ENCODE data around the gene PTPRF. TPM values are rescaled to one million over a fixed set of nuclear protein-coding genes. Genes with fewer than 3 reads are reported as not detected.
"Not testable (repeated sequence)": the region's sequence is repeated elsewhere in the genome, so short reads cannot be mapped to it uniquely, and the experiment has no call there.

PTPRF gene
- polyA plus RNA-seq (2013, experiment 1 of 2; ENCODE audit: insufficient read length), result 72.5 TPM
- 80.0 TPM for polyA plus RNA-seq (2013, experiment 2 of 2; ENCODE audit: insufficient read length)

GRCh38 chr1:43530483-43531106 is at the start of gene PTPRF:
Gene PTPRF, plus strand, starts transcription at chr1:43530883. Its CDS starts 14,193 bp downstream, at chr1:43545076.
- peak; percentile 63 for DNase-seq

- no peak for DNase-seq
These were observed 49.2 kb upstream of the PTPRF start for GRCh38 chr1:43481491-43481890.

GRCh38 chr1:43482215-43482614 is 48.5 kb upstream of the PTPRF start:
- DNase-seq, result no peak

GRCh38 chr1:43484367-43484766 is 46.3 kb upstream of the PTPRF start:
- peak; percentile 66 for DNase-seq

- no peak for DNase-seq
These were observed 42.5 kb upstream of the PTPRF start for GRCh38 chr1:43488165-43488564.

- no peak for DNase-seq
These were observed 39.6 kb upstream of the PTPRF start for GRCh38 chr1:43491061-43491460.

- peak; percentile 9 for DNase-seq
These were observed 37.9 kb upstream of the PTPRF start for GRCh38 chr1:43492826-43493225.

GRCh38 chr1:43493661-43494450 is 36.8 kb upstream of the PTPRF start:
- peak; percentile 42 for DNase-seq

GRCh38 chr1:43495204-43495603 is 35.5 kb upstream of the PTPRF start:
- no peak for DNase-seq

GRCh38 chr1:43499898-43500297 is 30.8 kb upstream of the PTPRF start:
- DNase-seq, result no peak

GRCh38 chr1:43501806-43502205 is 28.9 kb upstream of the PTPRF start:
- not testable (repeated sequence) for DNase-seq

GRCh38 chr1:43503534-43503933 is 27.1 kb upstream of the PTPRF start:
- no peak for DNase-seq

GRCh38 chr1:43505077-43505780 is 25.5 kb upstream of the PTPRF start:
- no peak for DNase-seq

GRCh38 chr1:43506233-43506632 is 24.4 kb upstream of the PTPRF start:
- DNase-seq, result no peak

GRCh38 chr1:43507296-43508295 is 23.1 kb upstream of the PTPRF start:
- DNase-seq, result no peak

GRCh38 chr1:43509007-43509739 is 21.5 kb upstream of the PTPRF start:
- DNase-seq, result no peak

- no peak for DNase-seq
These were observed 20.8 kb upstream of the PTPRF start for GRCh38 chr1:43509740-43510375.

- DNase-seq, result no peak
These were observed 20.1 kb upstream of the PTPRF start for GRCh38 chr1:43510621-43511020.

GRCh38 chr1:43511394-43511793 is 19.3 kb upstream of the PTPRF start:
- DNase-seq, result no peak

- DNase-seq, result no peak
These were observed 18.6 kb upstream of the PTPRF start for GRCh38 chr1:43512133-43512532.

GRCh38 chr1:43512681-43513080 is 18.0 kb upstream of the PTPRF start:
- DNase-seq, result no peak

Data from fibroblast of skin of scalp (primary cell).